OCI-LY7 (cell line): ENCODE data around the gene GPR35.

Experiments
- CTCF ChIP-seq: fragments of 200-600 bp; sonication (generic); conservative IDR thresholded peaks from 2 replicates; pipeline ENCODE4 v1.5.1; 2014; ENCODE audit warnings: mild to moderate bottlenecking, antibody characterized with exemption, low read length, moderate library complexity, mixed read lengths
- EZH2phosphoT487 ChIP-seq: fragments of 200-600 bp; sonication (generic); IDR thresholded peaks from 2 replicates; pipeline ENCODE4 v1.6.1; 2018; ENCODE audit warnings: low read depth, borderline replicate concordance, mild to moderate bottlenecking, mixed run types, antibody characterized with exemption, low read length, moderate library complexity, mixed read lengths

- no peak for TF ChIP-seq CTCF
- TF ChIP-seq EZH2phosphoT487, result no peak
These were observed 22.0 kb upstream of the GPR35 start for GRCh38 chr2:240603081-240603835.
